Endometrial microvascular endothelial cells (primary cell): ENCODE results near the gene NRAP. TPM values are rescaled to one million over a fixed set of nuclear protein-coding genes. Genes with fewer than 3 reads are reported as not detected.

Source experiments
- in situ Hi-C: cut with HindIII; loops from 2 replicates; pipeline ENCODE4 v1.10.0; 2017; ENCODE audit warnings: low sequenced_read_pairs, low pct_unique_long_range_greater_than_20kb; ENCODE audit errors: inconsistent ontology term
- total RNA-seq: library from RNA; depleted of rRNA; stranded (reverse); fragments of >200 nt; gene quantifications from one replicate; pipeline ENCODE4 v1.2.3, GENCODE V29; 2015; ENCODE audit errors: inconsistent ontology term

The NRAP gene
- total RNA-seq, 1 donor from 2014 or later, result not detected

- in situ Hi-C loops, result no loop called here
These were observed 46.8 kb downstream of the NRAP start for GRCh38 chr10:113617086-113617485.

- in situ Hi-C loops, result no loop called here
These were observed 47.4 kb downstream of the NRAP start for GRCh38 chr10:113616244-113617074.

DNA sequence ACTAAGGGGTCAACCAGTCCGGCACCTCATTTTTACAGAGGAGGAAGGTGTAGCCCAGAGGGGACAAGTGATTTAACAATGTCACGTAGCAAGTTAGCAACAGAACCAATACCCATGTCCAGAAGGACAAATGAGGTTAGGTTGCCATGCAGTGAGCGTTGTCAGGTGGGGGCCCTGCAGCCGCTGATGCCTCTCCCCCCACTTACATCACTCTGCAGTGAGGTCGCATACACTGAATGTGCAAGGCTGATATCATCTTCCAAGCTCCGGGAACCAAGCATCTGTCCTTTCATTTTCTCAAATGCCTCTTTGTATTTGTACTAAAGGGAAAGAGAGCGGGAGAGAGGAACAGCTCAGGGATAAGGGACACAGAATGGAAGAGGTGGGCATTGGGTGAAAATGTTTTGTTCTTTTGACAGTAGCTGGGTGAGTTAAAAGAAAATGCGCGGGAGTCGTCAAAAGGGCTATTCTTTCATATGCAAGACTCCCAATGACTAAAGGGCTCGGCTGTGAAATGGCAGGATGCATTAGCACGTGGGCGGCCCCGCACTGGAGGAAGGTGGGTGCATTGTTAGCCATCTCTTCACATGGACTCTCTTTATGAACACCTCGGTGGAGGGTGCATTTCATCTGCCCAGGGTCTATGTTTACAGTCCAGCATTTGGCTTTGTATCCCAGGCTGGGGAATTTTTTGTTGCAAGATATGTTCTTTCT, 49.7 kb downstream of the NRAP start:
- in situ Hi-C loops, result no loop called here

- in situ Hi-C loops, result no loop called here
These were observed 50.4 kb downstream of the NRAP start for GRCh38 chr10:113613427-113613826.

DNA sequence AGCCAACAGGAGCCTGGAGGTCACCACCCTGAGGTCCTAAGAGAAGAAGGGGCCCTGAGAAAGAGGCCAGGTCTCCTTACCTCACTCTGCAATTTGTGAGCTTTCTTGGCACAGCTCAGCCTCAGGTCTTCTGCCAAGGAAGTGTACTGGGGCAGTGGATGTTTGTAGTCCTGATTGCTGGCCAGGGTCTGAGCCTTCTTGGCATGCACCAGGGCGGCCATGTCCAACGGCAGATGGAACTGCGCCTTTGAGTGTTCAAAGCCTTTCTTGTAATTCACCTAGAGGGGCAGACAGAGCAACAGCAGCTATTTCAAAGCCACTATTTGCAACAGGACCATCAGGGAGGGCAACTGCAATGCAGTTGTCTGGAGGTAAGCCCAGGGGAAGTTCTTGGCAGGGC, 51.7 kb downstream of the NRAP start:
- in situ Hi-C loops, result no loop called here

- in situ Hi-C loops, result no loop called here
These were observed 52.9 kb downstream of the NRAP start for GRCh38 chr10:113610631-113611601.

GRCh38 chr10:113609704-113610108, 54.1 kb downstream of the NRAP start:
- in situ Hi-C loops, result no loop called here

GRCh38 chr10:113605268-113605978, 58.4 kb downstream of the NRAP start:
- in situ Hi-C loops, result no loop called here

- in situ Hi-C loops, result no loop called here
These were observed 59.3 kb downstream of the NRAP start for GRCh38 chr10:113604572-113604971.

GRCh38 chr10:113603057-113603777, 60.6 kb downstream of the NRAP start:
- in situ Hi-C loops, result no loop called here

- in situ Hi-C loops, result no loop called here
These were observed 63.3 kb downstream of the NRAP start for GRCh38 chr10:113600569-113600968.

- in situ Hi-C loops, result no loop called here
These were observed 69.2 kb downstream of the NRAP start for GRCh38 chr10:113594652-113595051.

GRCh38 chr10:113592380-113592779, 71.5 kb downstream of the NRAP start:
- in situ Hi-C loops, result no loop called here

- in situ Hi-C loops, result no loop called here
These were observed 73.3 kb downstream of the NRAP start for GRCh38 chr10:113590581-113590980.

GRCh38 chr10:113589201-113589770, 74.6 kb downstream of the NRAP start:
- in situ Hi-C loops, result no loop called here

DNA sequence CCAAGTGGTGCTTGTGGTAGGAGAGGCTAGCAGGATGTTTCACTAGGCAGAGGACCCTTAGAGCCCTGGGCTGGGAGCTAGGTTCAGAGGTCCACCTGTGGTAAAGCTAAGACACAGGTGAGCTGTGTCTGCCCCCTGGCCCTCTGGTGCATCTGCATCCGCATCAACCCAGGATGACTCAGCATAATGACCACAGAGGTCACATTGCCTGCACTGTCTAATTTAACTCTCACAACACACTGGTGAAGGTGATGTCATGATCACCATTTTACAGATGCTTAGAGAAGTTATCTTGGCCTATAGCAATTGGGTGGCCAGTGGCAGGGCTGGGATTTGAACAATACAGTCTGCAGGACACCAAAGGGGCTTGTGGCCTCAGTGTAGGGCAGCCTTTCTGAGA, 77.9 kb downstream of the NRAP start:
- in situ Hi-C loops, result no loop called here

DNA sequence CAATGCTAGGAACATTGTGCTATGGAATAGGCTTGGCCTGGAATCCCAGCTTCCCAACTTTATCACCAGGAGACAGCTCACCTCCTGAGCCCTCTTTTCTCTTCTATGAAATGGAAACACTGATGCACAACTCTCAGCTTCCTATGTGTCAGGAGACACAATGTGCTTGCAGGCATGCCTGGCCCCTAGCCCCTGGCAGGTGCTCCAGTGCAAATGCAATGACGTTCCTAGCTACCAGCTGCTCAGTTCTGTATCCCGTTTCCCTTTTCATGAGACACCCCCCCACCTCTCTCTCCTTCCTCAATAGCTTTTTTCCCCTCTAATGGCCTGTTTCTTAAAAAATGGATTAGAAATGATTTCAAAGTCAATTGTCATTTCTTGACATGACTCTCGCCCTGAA, 80.3 kb downstream of the NRAP start:
- in situ Hi-C loops, result no loop called here

GRCh38 chr10:113581092-113581491, 82.7 kb downstream of the NRAP start:
- in situ Hi-C loops, result no loop called here
